GM10266 (cell line): ENCODE data around the gene TINAG.
"Not testable (repeated sequence)": the region's sequence is repeated elsewhere in the genome, so short reads cannot be mapped to it uniquely, and the experiment has no call there.

Source experiments
- DNase-seq: peaks from one replicate; pipeline ENCODE4 v3.0.0; 2012; ENCODE audit errors: extremely low spot score
- TF ChIP-seq, protein P1 (sequence below): IDR thresholded peaks from 2 replicates; pipeline ENCODE4 v1.5.1; 2012; ENCODE audit warnings: mild to moderate bottlenecking, low read depth; ENCODE audit not compliant: control insufficient read depth, insufficient read depth; ENCODE audit errors: missing control alignments

TINAG gene

DNA sequence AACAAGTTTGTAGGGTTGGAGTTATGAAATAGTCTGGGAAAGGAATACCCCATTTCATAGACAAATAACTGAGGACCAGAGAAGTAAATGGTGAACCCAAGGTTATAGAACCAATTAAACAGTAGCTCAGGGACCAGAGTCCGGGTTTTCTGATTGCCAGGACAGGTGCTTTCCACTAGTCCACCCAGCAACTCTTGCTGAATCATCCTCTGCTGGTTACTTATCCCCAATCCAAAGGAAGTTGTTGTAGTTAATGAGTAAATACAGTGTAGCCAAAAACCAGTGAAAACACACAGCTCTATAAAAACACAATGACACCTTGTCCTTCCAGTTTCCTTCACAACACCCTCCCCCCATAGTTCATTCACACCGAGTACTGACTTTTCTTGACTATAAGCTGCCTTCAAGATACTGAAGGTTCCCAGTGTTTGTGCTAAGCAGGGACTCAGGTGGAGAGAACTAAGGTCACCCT lies 766 bp upstream of the TINAG start:
- no peak for DNase-seq
- TF ChIP-seq, protein P1, sequence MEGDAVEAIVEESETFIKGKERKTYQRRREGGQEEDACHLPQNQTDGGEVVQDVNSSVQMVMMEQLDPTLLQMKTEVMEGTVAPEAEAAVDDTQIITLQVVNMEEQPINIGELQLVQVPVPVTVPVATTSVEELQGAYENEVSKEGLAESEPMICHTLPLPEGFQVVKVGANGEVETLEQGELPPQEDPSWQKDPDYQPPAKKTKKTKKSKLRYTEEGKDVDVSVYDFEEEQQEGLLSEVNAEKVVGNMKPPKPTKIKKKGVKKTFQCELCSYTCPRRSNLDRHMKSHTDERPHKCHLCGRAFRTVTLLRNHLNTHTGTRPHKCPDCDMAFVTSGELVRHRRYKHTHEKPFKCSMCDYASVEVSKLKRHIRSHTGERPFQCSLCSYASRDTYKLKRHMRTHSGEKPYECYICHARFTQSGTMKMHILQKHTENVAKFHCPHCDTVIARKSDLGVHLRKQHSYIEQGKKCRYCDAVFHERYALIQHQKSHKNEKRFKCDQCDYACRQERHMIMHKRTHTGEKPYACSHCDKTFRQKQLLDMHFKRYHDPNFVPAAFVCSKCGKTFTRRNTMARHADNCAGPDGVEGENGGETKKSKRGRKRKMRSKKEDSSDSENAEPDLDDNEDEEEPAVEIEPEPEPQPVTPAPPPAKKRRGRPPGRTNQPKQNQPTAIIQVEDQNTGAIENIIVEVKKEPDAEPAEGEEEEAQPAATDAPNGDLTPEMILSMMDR = no peak

DNA sequence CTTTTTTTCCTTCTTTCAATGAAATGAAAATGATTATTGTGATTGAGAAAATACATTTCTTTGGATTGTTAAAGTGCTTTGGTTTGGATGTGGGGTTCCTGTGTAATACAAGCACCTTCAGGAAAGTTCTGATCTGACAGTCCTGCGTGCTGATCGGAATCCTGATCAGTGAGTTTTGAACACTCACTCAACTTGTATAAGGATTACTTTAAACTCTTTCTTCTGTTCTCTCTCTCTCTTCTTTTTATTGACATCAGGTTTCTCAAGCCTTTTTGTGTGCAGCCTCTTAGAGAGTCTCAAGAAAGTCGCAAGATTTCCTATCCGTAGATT lies 710 bp downstream of the TINAG start:
- no peak for DNase-seq
- TF ChIP-seq, protein P1 = no peak

DNA sequence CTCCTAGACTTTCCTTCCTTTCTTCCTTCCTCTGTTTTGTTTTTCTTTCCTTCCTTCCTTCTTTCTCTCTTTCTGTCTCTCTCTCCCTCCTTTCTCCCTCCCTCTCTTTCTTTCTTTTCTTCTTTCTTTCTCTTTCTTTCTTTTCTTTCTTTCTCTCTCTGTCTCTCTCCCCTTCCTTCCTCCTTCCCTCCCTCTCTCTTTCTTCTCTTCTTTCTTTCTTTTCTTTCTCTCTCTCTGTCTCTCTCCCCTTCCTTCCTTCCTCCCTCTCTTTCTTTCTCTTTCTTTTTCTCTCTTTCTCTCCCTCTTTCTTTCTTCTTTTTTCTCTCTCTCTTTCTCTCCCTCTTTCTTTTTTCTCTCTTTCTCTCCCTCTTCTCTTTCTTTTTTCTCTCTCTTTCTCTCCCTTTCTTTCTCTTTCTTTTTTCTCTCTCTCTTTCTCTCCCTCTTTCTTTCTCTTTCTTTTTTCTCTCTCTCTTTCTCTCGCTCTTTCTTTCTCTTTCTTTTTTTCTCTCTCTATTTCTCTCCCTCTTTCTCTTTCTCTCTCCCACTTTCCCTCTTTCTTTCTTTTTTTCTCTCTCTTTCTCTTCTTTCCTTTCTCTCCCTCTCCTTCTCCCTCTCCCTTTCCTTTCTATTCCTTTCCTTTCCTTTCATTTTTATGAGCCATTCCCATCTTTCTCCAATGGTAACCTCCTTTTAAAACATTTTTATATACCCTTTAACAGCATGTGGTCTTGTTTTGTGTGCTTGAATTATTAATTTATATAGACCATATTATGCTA lies 2.3 kb downstream of the TINAG start:
- TF ChIP-seq, protein P1 = no peak
- no peak for DNase-seq

DNA sequence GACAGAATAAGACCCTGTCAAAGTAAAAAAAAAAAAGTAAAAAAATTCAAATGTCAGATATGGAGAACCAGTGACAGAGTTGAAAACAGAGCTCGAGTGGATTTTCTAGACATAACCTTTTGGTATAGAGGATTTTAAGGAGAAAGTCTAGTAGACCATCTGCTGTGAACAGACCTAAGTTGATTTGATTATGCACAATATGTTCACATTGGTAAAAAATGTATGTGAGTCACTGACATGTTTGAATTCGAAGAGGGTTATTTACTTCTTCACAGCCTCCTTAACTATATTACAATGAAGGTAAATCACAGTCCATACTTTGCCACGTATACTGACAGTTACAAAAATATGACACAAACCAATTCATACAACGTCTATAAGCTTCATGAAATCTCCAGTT lies 7.4 kb downstream of the TINAG start:
- TF ChIP-seq, protein P1 = no peak
- no peak for DNase-seq

DNA sequence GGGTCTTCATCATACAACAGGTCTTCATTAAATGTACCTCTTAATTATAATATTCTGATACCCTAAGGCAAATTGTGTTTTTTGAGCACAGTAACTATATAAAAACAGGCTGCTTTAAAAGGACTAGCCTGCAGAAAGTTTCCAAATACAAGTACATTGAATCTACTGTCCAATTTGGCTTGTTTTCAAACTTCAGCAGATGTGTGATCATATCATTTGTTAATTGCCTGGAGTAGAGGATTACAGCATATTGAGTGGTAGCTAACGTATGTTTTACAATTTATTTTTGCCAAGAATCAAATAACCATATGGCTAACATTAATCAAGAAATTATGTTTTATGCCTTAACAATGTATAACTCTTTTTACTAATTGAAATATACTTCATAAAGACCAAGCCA lies 12.6 kb downstream of the TINAG start:
- TF ChIP-seq, protein P1 = no peak
- DNase-seq = no peak

DNA sequence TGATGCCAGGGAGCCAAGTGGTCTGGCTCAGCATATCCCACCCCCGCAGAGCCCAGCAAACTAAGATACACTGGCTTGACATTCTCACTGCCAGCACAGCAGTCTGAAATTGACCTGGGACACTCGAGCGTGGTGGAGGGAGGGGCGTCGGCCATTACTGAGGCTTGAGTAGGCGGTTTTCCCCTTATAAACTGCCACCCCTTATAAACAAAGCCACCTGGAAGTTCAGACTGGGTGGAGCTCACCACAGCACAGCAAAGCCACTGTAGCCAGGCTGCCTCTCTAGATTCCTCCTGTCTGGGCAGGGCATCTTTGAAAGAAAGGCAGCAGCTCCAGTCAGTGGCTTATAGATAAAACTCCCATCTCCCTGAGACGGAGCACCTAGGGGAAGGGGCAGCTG lies 19.4 kb downstream of the TINAG start:
- TF ChIP-seq, protein P1 = no peak
- no peak for DNase-seq

DNA sequence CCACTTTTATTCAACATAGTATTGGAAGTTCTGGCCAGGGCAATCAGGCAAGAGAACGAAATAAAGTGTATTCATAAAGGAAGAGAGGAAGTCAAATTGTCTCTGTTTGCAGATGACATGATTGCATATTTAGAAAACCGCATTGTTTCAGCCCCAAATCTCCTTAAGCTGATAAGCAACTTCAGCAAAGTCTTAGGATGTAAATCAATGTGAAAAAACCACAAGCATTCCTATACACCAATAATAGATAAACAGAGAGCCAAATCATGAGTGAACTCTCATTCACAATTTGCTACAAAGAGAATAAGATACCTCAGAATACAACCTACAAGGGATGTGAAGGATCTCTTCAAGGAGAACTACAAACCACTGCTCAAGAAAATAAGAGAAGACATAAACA lies 23.3 kb downstream of the TINAG start:
- not testable (repeated sequence) for DNase-seq

DNA sequence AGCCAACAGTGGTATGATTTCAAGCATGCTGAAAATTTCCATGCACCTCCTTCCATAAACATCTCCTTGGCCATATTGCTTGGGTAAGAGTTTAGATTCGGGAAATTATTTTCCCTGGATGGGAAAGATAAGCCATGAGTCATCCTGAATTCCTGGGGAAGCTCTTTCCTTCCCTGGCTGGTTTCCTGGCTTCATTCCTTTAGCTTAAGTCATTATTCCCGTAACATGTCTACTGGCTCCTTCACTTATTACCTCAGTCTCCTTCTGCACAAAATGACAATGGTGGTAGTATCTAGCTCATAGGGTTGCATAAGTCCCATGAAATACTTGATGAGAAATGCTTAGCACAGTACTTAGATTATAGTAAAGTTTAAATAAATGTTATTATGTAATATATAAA lies 27.6 kb downstream of the TINAG start:
- no peak for DNase-seq

More for the DNA sequence above, 27.6 kb downstream of the TINAG start:
- TF ChIP-seq, protein P1 = no peak
